LNCAP (cell line): ENCODE results near the gene B3GALNT2.

Source experiments
- TF ChIP-seq, protein P1 (sequence below): fragments of 450-650 bp; IDR thresholded peaks from 2 replicates; pipeline ENCODE4 v1.5.1; 2017; ENCODE audit warnings: mild to moderate bottlenecking

Gene B3GALNT2

DNA sequence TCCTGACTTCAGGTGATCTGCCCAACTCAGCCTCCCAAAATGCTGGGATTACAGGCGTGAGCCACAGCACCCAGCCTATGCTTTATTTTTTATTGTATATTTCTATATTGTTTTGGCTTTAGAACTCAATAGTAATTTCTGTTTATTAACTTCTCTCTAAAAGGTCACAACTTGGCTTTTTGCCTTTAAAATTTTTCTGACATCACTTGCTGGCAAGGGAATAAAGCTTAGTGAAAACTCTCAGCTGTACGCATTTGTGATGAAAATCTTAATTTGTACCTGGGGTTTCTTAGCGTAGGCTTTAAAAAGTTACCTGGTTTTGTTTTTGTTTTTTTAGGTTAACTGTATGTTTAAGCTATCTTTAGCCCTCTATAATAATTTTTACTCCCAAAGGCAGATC lies 36.2 kb downstream of the B3GALNT2 start:
- TF ChIP-seq, protein P1, sequence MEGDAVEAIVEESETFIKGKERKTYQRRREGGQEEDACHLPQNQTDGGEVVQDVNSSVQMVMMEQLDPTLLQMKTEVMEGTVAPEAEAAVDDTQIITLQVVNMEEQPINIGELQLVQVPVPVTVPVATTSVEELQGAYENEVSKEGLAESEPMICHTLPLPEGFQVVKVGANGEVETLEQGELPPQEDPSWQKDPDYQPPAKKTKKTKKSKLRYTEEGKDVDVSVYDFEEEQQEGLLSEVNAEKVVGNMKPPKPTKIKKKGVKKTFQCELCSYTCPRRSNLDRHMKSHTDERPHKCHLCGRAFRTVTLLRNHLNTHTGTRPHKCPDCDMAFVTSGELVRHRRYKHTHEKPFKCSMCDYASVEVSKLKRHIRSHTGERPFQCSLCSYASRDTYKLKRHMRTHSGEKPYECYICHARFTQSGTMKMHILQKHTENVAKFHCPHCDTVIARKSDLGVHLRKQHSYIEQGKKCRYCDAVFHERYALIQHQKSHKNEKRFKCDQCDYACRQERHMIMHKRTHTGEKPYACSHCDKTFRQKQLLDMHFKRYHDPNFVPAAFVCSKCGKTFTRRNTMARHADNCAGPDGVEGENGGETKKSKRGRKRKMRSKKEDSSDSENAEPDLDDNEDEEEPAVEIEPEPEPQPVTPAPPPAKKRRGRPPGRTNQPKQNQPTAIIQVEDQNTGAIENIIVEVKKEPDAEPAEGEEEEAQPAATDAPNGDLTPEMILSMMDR, result no peak

DNA sequence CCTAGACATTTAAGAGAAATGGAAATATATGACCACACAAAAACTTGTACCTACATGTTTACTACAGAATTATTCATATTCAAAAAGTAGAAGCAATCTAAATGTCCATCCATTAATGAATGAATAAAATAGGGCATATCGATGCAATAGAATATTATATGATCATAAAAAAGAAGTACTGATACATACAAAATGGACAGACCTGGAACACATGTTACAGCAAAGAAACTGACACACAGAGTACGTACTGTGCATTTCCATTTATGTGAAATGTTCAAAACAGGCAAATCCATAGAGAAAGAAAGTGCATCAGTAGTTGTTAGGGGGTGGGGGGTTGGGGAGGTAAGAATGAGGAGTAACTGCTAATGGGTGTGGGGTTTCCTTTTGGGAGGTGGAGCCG lies 39.2 kb downstream of the B3GALNT2 start:
- TF ChIP-seq, protein P1, result no peak

GRCh38 chr1:235461954-235462353 lies 42.3 kb downstream of the B3GALNT2 start:
- TF ChIP-seq, protein P1, result no peak

- TF ChIP-seq, protein P1, result no peak
Observed at GRCh38 chr1:235460770-235461169, 43.5 kb downstream of the B3GALNT2 start.

DNA sequence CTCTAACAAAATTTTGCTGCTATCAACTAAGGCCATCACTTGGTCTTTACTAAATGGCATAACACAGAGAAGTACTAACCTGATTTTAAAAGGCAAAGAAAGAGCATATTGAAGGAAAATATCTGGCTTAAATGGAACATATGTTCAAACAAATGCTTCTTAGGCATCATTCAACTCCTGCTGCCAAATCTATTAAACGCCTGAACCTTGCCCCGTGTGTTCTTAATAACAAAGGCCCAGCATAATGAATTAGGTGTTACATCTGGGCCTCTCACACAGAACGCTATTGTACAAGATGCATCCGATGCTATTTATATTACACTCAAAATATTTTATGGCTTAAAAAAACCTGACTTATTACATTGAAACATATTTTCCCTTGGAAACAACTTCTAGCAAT lies 48.4 kb downstream of the B3GALNT2 start:
- TF ChIP-seq, protein P1, result no peak

GRCh38 chr1:235455097-235455496 lies 49.2 kb downstream of the B3GALNT2 start:
- TF ChIP-seq, protein P1, result no peak

DNA sequence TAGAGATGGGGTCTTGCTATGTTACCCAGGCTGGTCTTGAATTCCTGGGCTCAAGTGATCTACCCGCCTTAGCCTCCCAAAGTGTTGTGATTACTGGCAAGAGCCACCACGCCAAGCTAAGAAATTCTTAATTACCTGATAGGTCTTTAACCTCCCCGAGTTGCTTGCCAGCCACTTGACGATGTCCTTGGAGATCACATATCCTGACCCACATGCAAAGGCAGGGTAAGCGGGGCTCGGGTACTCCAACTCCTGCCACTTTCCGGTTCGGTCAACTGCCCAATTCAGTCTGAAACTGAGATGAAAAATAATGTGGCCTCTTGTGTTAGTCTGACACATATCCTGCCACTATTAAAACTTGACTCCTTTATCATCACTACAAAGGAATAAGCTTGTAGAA lies 50.2 kb downstream of the B3GALNT2 start:
- TF ChIP-seq, protein P1, result no peak

GRCh38 chr1:235450886-235451483 lies 53.3 kb downstream of the B3GALNT2 start:
- TF ChIP-seq, protein P1, result no peak
